Measurements from ENCODE around the gene WDR77. TPM values are rescaled to one million over a fixed set of nuclear protein-coding genes. Genes with fewer than 3 reads are reported as not detected.

The WDR77 gene
- total RNA-seq, 3 donors from 2014 or later: 89.6 to 95.0 (median 93.7) TPM

- Mint-ChIP-seq H3K4me1 (ENCODE audit: low read depth) (peaks cover 24% of the 10 kb centered on the region), H3K36me3 (ENCODE audit: insufficient read depth) (no peaks in the 10 kb centered on the region), H3K27me3 (ENCODE audit: low read depth) (no peaks in the 10 kb centered on the region), H3K4me3 (no peak overlapping the region), H3K9me3 (no peaks in the 10 kb centered on the region)
- DNase-seq (peak; percentile 34), ATAC-seq (no peak)
Measured at GRCh38 chr1:111399792-111400610, 49.1 kb downstream of the WDR77 start.

GRCh38 chr1:111392460-111392945 lies 56.6 kb downstream of the WDR77 start:
- H3K4me1 Mint-ChIP-seq (ENCODE audit: low read depth): no peaks in the 10 kb centered on the region
- H3K4me3 Mint-ChIP-seq: no peak overlapping the region
- no peaks in the 10 kb centered on the region for H3K9me3 Mint-ChIP-seq
- peaks cover 3% of the 10 kb centered on the region for H3K27me3 Mint-ChIP-seq (ENCODE audit: low read depth)
- DNase-seq (no peak), ATAC-seq (no peak)
- peaks cover 2% of the 10 kb centered on the region for H3K36me3 Mint-ChIP-seq (ENCODE audit: insufficient read depth)

- Mint-ChIP-seq H3K9me3 (no peaks in the 10 kb centered on the region), H3K4me3 (no peak overlapping the region), H3K36me3 (ENCODE audit: insufficient read depth) (peaks cover 2% of the 10 kb centered on the region), H3K27me3 (ENCODE audit: low read depth) (peaks cover 3% of the 10 kb centered on the region), H3K4me1 (ENCODE audit: low read depth) (no peaks in the 10 kb centered on the region)
- no peak for ATAC-seq
- DNase-seq: no peak
Measured at GRCh38 chr1:111392042-111392441, 57.0 kb downstream of the WDR77 start.

Other genes starting within 250 kb of the WDR77 start
- gene DENND2D, start 248.6 kb downstream of the WDR77 start, total RNA-seq: 100 to 1,000 TPM; 127 to 158 (median 134) TPM
- 1 to 10 TPM; 1.2 to 2.3 (median 1.8) TPM for gene CHI3L2, start 221.5 kb downstream of the WDR77 start, total RNA-seq
- gene CHIA, start 158.4 kb downstream of the WDR77 start, total RNA-seq: not detected
- 1 to 10 TPM in 2 of 3 donors, under 1 TPM in 1; 0.76 to 1.9 (median 1.2) TPM for gene OVGP1, start 21.5 kb downstream of the WDR77 start, total RNA-seq
- gene ATP5PB, start 208 bp upstream of the WDR77 start, total RNA-seq: 100 to 1,000 TPM; 301 to 332 (median 319) TPM
- 1 to 10 TPM; 2.6 to 3.6 (median 2.6) TPM for gene C1orf162, start 24.7 kb upstream of the WDR77 start, total RNA-seq
- gene ADORA3, start 54.4 kb upstream of the WDR77 start, total RNA-seq: not detected
- not detected for gene TMIGD3, start 54.4 kb upstream of the WDR77 start, total RNA-seq
- gene RAP1A, start 170.5 kb upstream of the WDR77 start, total RNA-seq: 100 to 1,000 TPM; 169 to 182 (median 171) TPM

Data from activated T-cell treated with anti-CD3 and anti-CD28 coated beads, Interleukin-2, amount 50 U/mL, for 4 hours (primary cell).